22Rv1 (cell line): ENCODE measurements around the gene HOXD10.

Source experiments
- ZFX ChIP-seq: fragments of 450-650 bp; IDR thresholded peaks from 2 replicates; pipeline ENCODE4 v1.6.1; 2017; ENCODE audit warnings: antibody characterized with exemption, borderline replicate concordance
- TF ChIP-seq, protein P1 (sequence below): fragments of 450-650 bp; IDR thresholded peaks from 2 replicates; pipeline ENCODE4 v1.5.1; 2017; ENCODE audit warnings: mild to moderate bottlenecking

DNA sequence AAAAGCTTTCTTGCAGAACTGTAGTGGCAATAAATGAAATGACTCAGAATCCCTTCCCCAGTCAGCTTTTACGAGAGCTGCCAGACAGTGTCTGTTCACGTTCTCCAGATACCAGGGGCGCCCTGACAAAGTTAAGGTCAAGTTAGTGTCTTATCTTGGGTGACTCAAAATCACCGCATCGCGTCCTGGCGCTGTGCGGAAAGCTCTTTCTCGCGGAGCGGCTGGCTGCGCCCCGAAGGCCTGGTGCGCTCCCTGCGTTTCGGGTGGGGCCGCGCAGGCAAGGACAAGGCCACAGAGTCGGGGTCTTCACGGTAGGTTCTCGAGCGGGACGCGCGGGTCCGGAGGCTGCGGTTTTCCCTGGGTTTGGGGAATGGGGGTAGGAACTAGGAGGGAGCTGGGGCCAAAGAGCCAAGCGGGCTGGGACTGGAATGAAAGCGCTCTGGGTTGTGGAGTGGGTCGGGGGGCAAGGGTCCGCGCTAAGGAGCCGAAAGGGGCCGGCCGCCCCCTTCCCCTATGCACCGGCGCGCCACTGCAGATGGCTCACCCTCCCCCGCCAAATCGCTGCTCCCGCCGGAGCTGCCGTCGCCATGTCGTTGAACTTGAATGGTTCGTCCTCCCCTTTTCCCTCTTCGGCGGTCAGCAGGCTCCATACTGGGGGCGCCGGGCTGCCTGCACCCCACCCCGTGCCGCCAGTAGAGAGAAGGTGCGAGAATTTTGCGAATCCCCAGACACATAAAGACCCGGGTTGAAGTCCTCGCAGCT, 12.1 kb upstream of the HOXD10 start:
- TF ChIP-seq, protein P1, sequence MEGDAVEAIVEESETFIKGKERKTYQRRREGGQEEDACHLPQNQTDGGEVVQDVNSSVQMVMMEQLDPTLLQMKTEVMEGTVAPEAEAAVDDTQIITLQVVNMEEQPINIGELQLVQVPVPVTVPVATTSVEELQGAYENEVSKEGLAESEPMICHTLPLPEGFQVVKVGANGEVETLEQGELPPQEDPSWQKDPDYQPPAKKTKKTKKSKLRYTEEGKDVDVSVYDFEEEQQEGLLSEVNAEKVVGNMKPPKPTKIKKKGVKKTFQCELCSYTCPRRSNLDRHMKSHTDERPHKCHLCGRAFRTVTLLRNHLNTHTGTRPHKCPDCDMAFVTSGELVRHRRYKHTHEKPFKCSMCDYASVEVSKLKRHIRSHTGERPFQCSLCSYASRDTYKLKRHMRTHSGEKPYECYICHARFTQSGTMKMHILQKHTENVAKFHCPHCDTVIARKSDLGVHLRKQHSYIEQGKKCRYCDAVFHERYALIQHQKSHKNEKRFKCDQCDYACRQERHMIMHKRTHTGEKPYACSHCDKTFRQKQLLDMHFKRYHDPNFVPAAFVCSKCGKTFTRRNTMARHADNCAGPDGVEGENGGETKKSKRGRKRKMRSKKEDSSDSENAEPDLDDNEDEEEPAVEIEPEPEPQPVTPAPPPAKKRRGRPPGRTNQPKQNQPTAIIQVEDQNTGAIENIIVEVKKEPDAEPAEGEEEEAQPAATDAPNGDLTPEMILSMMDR = no peak
- no peak for TF ChIP-seq ZFX
